Measurements from ENCODE around the gene RIPK4. TPM values are rescaled to one million over a fixed set of nuclear protein-coding genes. Genes with fewer than 3 reads are reported as not detected.

RIPK4 gene
- total RNA-seq, 1 experiment from 2014 or later = 67.4 TPM

DNA sequence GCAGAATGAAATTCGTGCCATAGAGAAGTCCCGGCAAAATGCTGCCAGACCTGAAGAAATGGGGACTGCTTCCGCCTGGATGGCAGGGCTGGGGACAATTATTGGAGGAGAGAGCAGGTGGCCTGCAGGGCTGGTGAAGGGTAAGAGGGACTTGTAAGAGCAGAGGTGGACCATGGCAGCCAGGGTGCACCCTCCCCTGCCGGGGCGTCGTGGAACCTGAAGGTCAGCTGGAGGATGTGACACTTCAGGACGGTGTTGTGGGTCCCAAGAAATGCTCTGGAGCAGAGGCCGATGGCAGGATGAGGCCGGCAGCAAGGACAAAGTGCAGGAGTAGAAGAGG lies 40.3 kb downstream of the RIPK4 start:
- Histone ChIP-seq H3K4me3 (ENCODE audit: low read depth in 2 of 2, low read length in 2 of 2) (no peak overlapping the region), H3K9me3 (ENCODE audit: control insufficient read depth, insufficient read depth, low read depth, low read length) (no peaks in the 10 kb centered on the region), H3K36me3 (ENCODE audit: control insufficient read depth, insufficient read depth, low read length) (no peaks in the 10 kb centered on the region), H3K4me1 (ENCODE audit: control insufficient read depth, insufficient read depth, low read length) (peaks cover 31% of the 10 kb centered on the region), H3K27ac (ENCODE audit: low read length) (peak overlapping the region; percentile 90), H3K27me3 (ENCODE audit: control insufficient read depth, insufficient read depth, low read length) (no peaks in the 10 kb centered on the region)
- no TSS peak for BruUV-seq (replicated peaks)
- DNase-seq (ENCODE audit: low read depth, low spot score) (no peak), ATAC-seq (no peak)
- POLR2A ChIA-PET = no interaction called here
- intact Hi-C loops (cut with micrococcal nuclease; ENCODE audit: unreplicated experiment) (no loop called here), in situ Hi-C loops (cut with HindIII; ENCODE audit: low pct_unique_long_range_greater_than_20kb, low sequenced_read_pairs) (no loop called here)
- TF ChIP-seq TCF7L2 (IDR thresholded peaks at IDR 0.05; ENCODE audit: low read depth, low read length) (no peak), POLR2AphosphoS5 (IDR thresholded peaks at IDR 0.05; ENCODE audit: low read depth, low read length) (no peak), SIN3A (IDR thresholded peaks at IDR 0.05; ENCODE audit: borderline replicate concordance, insufficient read depth, low read depth, low read length) (no peak), REST (IDR thresholded peaks at IDR 0.05; ENCODE audit: insufficient read depth in 1 of 2, low read depth in 2 of 2, low read length in 1 of 2) (no peak)
- TF ChIP-seq, protein P1, sequence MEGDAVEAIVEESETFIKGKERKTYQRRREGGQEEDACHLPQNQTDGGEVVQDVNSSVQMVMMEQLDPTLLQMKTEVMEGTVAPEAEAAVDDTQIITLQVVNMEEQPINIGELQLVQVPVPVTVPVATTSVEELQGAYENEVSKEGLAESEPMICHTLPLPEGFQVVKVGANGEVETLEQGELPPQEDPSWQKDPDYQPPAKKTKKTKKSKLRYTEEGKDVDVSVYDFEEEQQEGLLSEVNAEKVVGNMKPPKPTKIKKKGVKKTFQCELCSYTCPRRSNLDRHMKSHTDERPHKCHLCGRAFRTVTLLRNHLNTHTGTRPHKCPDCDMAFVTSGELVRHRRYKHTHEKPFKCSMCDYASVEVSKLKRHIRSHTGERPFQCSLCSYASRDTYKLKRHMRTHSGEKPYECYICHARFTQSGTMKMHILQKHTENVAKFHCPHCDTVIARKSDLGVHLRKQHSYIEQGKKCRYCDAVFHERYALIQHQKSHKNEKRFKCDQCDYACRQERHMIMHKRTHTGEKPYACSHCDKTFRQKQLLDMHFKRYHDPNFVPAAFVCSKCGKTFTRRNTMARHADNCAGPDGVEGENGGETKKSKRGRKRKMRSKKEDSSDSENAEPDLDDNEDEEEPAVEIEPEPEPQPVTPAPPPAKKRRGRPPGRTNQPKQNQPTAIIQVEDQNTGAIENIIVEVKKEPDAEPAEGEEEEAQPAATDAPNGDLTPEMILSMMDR (IDR thresholded peaks at IDR 0.05) = no peak
- CTCF ChIA-PET = no interaction called here

DNA sequence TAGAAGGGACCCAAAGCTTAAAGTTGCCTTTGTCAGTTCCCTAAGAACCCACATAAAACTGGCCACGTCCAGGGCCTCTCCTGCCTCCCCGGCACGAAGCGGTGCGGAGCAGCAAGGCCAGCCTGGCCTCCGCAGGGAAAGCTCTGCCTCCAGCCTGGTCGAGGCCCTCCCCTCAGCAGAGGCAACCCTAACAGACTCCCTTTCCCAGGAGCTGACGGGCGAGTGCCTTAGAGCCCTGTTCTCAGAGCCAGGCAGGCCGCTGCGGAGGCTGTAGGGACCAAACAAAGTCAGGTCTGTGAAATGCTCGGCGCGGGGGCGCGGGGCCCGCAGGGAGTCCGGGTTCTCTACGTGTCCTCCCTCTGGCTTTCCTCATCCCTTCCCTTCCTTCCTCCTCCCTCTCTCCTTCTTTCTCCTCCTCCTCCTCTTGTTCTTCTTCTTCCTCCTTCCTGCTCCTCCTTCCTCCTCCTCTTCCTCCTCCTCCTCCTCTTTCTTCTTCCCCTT lies 40.7 kb downstream of the RIPK4 start:
- BruUV-seq (replicated peaks) = no TSS peak
- in situ Hi-C loops (cut with HindIII; ENCODE audit: low pct_unique_long_range_greater_than_20kb, low sequenced_read_pairs) = no loop called here
- H3K9me3 ChIP-seq (ENCODE audit: control insufficient read depth, insufficient read depth, low read depth, low read length) = no peaks in the 10 kb centered on the region
- H3K36me3 ChIP-seq (ENCODE audit: control insufficient read depth, insufficient read depth, low read length) = no peaks in the 10 kb centered on the region
- peak overlapping the region; percentile 90 for H3K27ac ChIP-seq (ENCODE audit: low read length)
- H3K4me1 ChIP-seq (ENCODE audit: control insufficient read depth, insufficient read depth, low read length) = peaks cover 31% of the 10 kb centered on the region
- intact Hi-C loops (cut with micrococcal nuclease; ENCODE audit: unreplicated experiment) = no loop called here
- H3K4me3 ChIP-seq (ENCODE audit: low read depth in 2 of 2, low read length in 2 of 2) = no peak overlapping the region
- no peak for TF ChIP-seq SIN3A (IDR thresholded peaks at IDR 0.05; ENCODE audit: borderline replicate concordance, insufficient read depth, low read depth, low read length)
- no peak for TF ChIP-seq POLR2AphosphoS5 (IDR thresholded peaks at IDR 0.05; ENCODE audit: low read depth, low read length)
- TF ChIP-seq REST (IDR thresholded peaks at IDR 0.05; ENCODE audit: insufficient read depth in 1 of 2, low read depth in 2 of 2, low read length in 1 of 2) = no peak
- TF ChIP-seq, protein P1 (IDR thresholded peaks at IDR 0.05) = no peak
- TF ChIP-seq TCF7L2 (IDR thresholded peaks at IDR 0.05; ENCODE audit: low read depth, low read length) = no peak
- ChIA-PET POLR2A (no interaction called here), CTCF (no interaction called here)
- H3K27me3 ChIP-seq (ENCODE audit: control insufficient read depth, insufficient read depth, low read length) = no peaks in the 10 kb centered on the region
- ATAC-seq (no peak), DNase-seq (ENCODE audit: low read depth, low spot score) (no peak)

Measured in Panc1 (cell line).